NCI-H1694 (cell line): ENCODE results near the gene OR10G3.
A peak's percentile ranks its signal among the peaks of the same experiment; 100 is the strongest.
"Not testable (repeated sequence)": the region's sequence is repeated elsewhere in the genome, so short reads cannot be mapped to it uniquely, and the experiment has no call there.

Experiments used
- DNase-seq: peaks from one replicate; lab custom pipeline; 2025; lab: John Stamatoyannopoulos, UW

The OR10G3 gene

GRCh38 chr14:21579976-21580375 is at the start of gene OR10G3:
TSS of gene OR10G3 (minus strand) at chr14:21580076. CDS start at chr14:21570744, 9,332 bp downstream.
- DNase-seq: no peak

- no peak for DNase-seq
Measured at GRCh38 chr14:21626491-21627230, 46.8 kb upstream of the OR10G3 start.

- DNase-seq: no peak
Measured at GRCh38 chr14:21617614-21618013, 37.7 kb upstream of the OR10G3 start.

GRCh38 chr14:21614240-21614639 is 34.4 kb upstream of the OR10G3 start:
- DNase-seq: no peak

- DNase-seq: no peak
Measured at GRCh38 chr14:21612324-21612723, 32.4 kb upstream of the OR10G3 start.

GRCh38 chr14:21602181-21602580 is 22.3 kb upstream of the OR10G3 start:
- not testable (repeated sequence) for DNase-seq

GRCh38 chr14:21589317-21589716 is 9.4 kb upstream of the OR10G3 start:
- no peak for DNase-seq

GRCh38 chr14:21575661-21576060 is 4.2 kb downstream of the OR10G3 start:
- DNase-seq: no peak

- DNase-seq: no peak
Measured at GRCh38 chr14:21572604-21573003, 7.3 kb downstream of the OR10G3 start.

GRCh38 chr14:21558703-21559170 is 21.1 kb downstream of the OR10G3 start:
- DNase-seq: no peak

GRCh38 chr14:21557084-21557901 is 22.6 kb downstream of the OR10G3 start:
- peak; percentile 94 for DNase-seq

- no peak for DNase-seq
Measured at GRCh38 chr14:21556378-21557083, 23.3 kb downstream of the OR10G3 start.

- no peak for DNase-seq
Measured at GRCh38 chr14:21553266-21553665, 26.6 kb downstream of the OR10G3 start.

- DNase-seq: not testable (repeated sequence)
Measured at GRCh38 chr14:21544588-21544987, 35.3 kb downstream of the OR10G3 start.

- no peak for DNase-seq
Measured at GRCh38 chr14:21543963-21544362, 35.9 kb downstream of the OR10G3 start.

GRCh38 chr14:21543521-21543960 is 36.3 kb downstream of the OR10G3 start:
- DNase-seq: peak; percentile 23

- DNase-seq: no peak
Measured at GRCh38 chr14:21541413-21542074, 38.3 kb downstream of the OR10G3 start.

GRCh38 chr14:21539189-21539940 is 40.5 kb downstream of the OR10G3 start:
- no peak for DNase-seq

- DNase-seq: no peak
Measured at GRCh38 chr14:21537090-21537424, 42.8 kb downstream of the OR10G3 start.

- no peak for DNase-seq
Measured at GRCh38 chr14:21536418-21537089, 43.3 kb downstream of the OR10G3 start.
